GM21423 (cell line): ENCODE results near the gene SLC9A7.

ENCODE experiments used
- ATAC-seq: cut with Tn5 transposase; IDR thresholded peaks from one replicate; pipeline ENCODE4 v1.9.1; 2021; ENCODE audit warnings: mild to moderate bottlenecking, moderate library complexity; ENCODE audit not compliant: unreplicated experiment

Gene SLC9A7

DNA sequence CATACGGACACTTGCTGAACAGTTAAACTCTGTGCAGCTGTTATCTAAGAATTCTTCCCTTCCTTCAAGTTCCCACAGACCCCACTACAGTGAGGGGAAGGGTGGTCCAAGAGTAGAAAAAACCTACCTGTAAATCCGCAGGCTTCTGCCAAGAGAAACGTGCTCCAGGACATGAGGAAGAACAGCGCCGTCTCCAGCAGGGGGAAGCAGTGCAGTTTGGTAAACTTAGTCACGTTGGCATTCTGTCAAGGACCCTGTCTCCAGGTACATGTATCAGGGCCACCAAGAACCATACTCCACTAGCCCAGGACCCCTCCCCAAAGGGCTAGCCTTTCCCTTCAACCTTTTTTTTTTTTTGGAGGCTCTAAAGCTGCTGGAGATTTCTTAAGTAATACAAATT, 105.4 kb downstream of the SLC9A7 start:
- ATAC-seq = no peak

- ATAC-seq = no peak
Observed at GRCh38 chrX:46649421-46650260, 109.3 kb downstream of the SLC9A7 start.

- no peak for ATAC-seq
Observed at GRCh38 chrX:46648660-46649059, 110.3 kb downstream of the SLC9A7 start.

DNA sequence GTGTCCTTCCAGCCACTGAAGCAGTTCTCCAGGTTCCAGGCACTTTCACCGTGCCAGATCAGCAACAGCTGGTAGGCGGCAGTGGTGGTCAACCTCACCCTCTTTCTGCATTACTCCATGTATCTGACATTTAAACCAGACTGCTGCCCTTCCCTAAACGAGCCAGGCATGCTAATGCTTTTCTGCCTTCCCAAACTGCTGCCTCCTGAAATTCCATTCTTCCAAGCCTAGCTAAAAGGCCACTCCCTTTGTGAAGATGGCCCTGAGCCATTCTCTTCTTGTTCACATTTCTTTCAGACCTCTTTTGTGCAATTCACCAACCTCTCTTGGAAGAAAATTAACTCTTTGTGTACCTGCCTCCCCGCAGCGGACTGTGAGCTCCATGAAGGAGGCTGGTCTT, 111.7 kb downstream of the SLC9A7 start:
- no peak for ATAC-seq

DNA sequence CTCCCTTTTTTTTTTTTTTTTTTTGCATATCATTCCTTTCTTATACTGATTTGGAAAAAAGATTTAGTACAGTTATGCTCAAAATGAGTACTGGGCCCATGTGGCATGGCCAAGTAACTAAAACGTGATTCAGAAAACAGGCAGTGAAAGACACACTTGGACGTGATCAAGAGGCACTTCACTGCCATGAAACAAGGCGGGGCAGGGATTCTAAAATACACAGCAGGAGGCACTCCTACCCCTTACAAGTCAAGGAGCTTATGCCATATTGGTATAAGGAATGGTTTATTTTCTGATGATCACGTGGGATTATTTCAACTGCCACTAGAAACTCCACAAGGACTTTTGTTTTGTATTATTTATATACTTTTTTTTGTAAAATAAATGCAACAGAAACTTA, 113.3 kb downstream of the SLC9A7 start:
- no peak for ATAC-seq

- ATAC-seq = no peak
Observed at GRCh38 chrX:46643636-46644035, 115.3 kb downstream of the SLC9A7 start.

GRCh38 chrX:46642145-46642544, 116.8 kb downstream of the SLC9A7 start:
- ATAC-seq = no peak

DNA sequence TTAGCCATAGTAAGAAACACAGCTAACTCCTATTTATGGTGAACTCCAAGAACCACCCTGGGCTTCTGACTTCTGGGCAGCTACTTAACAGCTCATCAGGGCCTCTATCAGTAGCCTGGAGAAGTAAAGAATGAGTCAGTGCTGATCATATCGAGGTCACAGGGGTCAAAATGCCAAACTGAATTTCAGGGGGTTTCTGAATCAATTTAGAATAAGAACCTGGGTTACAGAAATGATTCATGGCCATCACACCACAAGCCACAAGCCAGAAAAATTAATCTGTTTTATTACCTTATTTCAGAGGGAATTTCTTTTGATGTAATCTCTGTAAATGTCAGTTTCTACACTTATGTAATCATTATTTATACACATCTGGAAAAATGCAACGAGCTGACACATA, 121.0 kb downstream of the SLC9A7 start:
- no peak for ATAC-seq

- ATAC-seq = peak; percentile 55
Observed at GRCh38 chrX:46636223-46636622, 122.7 kb downstream of the SLC9A7 start.

DNA sequence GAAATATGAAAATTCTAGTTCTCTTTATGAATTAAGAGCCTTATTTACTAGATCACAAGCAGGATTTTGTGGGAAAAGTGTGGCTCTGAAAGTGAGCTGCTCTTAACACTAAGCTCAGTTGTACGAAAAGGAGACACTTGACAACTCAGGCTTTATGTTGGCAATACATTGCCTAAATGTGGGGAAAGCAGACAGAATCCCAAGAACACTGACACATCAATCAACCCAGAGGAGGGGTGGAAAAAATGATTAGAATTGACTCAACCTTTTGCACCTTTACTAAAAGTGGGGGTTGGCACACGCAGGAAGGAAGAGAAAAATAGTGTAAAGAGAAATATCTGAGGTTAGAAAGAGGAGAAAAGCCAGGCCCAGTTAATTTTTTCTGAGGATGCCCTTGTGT, 123.7 kb downstream of the SLC9A7 start:
- ATAC-seq = no peak

GRCh38 chrX:46634577-46634976, 124.3 kb downstream of the SLC9A7 start:
- no peak for ATAC-seq

DNA sequence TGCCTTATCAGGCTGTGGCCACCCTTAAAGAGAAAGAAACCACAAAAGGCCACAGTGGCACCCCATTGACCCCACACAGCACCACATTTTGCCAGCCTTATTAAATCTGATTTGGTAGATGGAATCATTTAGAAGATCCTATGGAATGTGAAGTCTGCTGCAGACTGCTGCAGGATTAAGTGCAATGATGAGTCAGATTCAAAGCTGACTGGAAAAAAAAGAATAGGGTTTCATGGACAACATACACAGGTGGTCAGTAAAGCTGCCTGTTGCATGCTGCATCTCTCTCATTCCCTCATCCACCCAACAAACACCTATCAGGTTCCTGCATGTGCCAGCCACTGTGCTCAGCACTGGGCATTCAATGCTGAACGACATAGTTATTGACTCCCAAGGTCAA, 128.8 kb downstream of the SLC9A7 start:
- ATAC-seq = no peak

DNA sequence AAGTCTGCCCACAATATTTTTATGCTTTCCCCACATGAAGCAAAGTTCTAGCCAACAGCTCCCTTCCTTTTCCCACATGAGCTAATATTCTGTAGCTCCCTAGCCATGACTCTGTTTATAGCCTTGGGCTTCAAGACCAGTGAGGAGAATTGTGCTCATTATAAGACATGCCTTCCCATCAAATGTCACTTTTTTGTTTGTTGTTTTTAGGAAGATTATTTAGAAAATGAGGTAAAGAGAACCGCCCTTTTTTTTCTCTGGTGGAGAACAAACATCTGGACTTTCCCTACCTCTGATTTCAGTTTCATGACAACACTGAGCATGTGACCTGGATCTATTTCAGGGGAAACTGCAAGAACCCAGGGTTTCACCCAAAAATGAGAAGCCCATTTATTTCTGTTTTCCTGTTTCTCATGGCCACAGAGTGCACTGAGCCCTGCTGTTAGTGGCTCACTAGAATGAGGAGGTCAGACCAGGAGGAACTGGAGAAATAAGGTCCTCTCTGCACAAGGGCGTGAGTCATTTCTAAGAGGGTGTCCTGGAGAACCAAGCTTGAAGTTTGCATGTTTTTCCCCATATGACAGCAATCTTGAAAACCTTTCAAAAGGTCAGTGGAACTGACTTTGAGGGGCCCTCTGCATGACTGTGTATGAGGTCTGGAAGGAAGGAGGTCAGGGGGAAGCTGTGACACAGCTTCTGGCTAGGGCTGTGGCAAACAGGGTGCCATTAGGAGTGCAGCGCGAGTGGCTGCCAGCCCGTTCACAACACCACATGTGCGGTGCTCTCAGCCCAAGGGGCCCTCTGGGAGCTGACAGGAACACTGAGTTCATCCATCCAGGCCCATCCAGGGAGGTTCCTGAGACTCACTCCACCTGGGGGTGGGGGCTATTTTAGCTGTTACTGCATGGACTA, 130.2 kb downstream of the SLC9A7 start:
- ATAC-seq = peak; percentile 91

DNA sequence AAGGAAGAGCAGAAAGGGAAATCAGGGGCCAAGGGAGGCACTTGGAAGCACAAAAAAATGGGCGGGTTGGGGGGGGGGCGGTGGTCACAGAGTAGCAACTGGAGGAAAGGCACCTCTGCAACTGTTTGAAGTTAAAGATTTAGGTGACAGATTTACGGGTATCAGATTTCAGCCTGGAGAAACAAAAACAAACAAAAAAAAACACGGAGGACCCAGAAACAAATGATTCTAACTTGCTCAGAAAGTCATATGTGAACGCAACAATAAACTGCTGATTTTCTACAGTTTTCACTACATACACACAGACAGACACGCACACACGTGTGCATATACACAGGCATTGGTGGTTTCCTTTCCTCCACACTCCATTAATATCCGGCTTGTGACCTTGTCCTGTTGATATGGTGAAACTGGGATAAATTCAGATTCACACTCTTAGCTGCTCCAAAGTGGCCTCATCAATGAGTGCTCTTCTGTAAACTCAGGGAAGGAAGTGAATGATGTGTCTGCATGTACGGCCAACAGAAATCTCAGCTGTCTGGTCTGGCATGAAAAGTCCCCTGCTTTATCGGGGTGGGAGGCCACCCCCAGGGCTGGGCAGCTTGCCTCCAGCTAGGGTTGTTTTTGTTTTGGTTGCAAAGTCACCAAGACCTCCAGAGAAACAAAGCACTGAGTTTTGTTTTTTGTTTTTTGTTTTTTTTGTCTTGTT, 131.1 kb downstream of the SLC9A7 start:
- no peak for ATAC-seq

DNA sequence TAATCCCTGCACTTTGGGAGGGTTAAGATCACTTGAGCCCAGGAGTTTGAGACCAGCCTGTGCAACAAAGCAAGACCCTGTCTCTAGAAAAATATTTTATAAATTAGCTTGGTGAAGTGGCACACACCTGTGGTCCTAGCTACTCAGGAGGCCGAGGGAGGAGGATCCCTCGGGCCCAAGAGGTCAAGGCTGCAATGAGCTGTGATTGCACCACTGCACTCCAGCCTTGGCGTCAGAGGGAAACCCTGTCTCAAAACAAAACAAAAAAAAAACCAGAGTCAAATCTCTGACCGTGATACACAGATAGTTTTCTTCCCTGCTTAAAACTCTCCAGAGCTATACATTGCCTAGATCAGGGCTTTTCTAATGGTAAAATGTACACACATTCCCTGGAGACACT, 131.9 kb downstream of the SLC9A7 start:
- no peak for ATAC-seq

DNA sequence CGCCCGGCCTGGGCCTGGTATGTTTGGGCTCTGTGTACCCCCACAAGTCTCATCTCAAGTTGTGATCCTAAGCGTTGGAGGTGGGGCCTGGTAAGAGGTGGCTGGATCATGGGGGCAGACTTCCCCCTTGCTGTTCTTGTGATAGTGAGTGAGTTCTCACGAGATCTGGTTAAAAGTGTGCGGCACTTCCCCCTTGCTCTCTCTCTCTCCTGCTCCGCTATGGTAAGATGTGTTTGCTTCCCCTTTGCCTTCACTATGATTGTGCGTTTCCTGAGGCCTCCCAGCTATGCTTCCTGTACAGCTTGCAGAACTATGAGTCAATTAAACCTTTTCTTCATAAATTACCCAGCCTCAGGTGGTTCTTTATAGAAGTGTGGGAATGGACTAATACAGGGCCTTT, 132.4 kb downstream of the SLC9A7 start:
- no peak for ATAC-seq

DNA sequence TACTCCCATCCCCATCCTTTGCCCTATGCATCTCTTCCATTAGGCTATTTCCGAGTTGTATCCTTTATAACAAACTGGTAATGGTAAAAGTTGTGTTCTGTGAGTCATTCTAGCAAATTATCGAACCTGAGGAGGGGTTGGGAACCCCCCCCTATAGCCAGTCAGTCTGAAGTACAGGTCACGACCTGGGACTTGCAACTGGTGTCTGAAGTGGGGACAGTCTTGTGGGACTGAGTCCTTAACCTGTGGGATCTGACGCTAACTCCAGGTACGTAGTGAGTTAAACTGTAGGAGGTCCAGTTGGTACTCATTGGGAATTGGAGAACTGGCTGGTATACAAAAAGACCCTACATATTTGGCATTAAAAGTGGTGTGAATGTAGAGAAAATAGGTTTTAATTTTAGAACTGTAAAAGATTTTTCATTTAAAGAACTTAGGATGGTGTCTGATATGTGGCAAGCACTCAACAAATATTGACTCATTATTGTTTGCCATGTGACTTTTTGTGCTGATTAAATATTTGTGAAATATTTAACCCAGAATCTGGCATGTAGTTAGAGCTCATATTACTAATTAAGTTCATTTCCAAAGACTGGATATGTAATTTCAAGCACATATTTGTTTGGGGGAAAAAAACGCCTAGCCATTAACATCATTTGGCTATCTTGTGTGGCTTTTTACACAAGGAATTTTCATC, 134.7 kb downstream of the SLC9A7 start:
- ATAC-seq = no peak

GRCh38 chrX:46621572-46621971, 137.3 kb downstream of the SLC9A7 start:
- no peak for ATAC-seq

GRCh38 chrX:46620505-46620904, 138.4 kb downstream of the SLC9A7 start:
- no peak for ATAC-seq

GRCh38 chrX:46618947-46619346, 140.0 kb downstream of the SLC9A7 start:
- ATAC-seq = no peak

GRCh38 chrX:46617906-46618305, 141.0 kb downstream of the SLC9A7 start:
- ATAC-seq = no peak
